GM19043 (cell line): ENCODE results near the gene TMEM175.

ENCODE experiments used
- ATAC-seq: cut with Tn5 transposase; IDR thresholded peaks from one replicate; pipeline ENCODE4 v1.9.1; 2021; ENCODE audit warnings: low read depth; ENCODE audit not compliant: unreplicated experiment

Gene TMEM175

DNA sequence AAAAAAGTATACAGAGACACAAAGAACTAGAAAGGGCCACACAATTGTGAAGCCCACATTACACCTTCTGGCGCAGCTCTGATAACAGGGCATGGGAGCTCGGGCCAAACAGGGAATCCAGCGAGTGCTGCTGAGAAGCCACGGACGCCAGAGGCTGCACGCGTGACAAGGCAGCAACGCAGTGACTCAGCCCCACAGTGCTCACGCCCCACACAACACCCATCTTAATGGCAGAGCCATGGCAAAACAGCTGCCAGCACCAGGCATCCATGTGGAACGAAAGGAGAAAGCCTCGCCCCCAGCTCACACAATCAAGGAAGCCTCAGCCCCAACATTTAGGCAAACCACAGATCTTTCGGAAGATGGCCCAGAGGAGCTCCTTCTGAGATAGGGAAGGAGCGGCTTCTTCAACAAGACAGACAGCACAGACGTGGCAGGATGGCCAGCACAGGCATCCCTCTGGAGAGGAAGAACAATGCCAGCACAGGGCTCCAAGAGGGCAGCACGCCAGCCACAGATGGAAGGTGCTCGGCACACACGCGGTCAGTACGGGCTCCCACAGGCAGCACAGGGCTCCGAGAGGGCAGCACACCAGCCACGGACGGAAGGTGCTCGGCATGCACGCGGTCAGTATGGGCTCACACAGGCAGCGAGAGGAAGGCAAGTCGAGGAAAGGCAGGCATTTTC lies 33.2 kb upstream of the TMEM175 start:
- no peak for ATAC-seq

DNA sequence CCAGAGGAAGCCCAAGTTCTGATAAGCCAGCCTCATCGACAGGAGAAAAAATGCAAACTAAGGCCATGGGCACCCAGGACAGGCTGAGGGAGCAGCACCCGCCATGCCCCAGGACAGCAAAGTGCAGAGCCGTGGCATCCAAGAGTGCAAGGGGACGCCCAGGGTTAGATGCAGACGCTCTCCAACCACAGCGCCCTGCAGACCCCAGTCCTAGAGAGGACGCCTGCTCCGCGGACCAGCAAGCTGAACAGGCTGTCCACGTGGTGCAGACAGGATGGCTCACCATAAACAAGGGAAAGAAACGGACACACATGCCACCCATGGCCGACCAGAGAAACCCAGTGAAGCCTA lies 32.7 kb upstream of the TMEM175 start:
- ATAC-seq = no peak

DNA sequence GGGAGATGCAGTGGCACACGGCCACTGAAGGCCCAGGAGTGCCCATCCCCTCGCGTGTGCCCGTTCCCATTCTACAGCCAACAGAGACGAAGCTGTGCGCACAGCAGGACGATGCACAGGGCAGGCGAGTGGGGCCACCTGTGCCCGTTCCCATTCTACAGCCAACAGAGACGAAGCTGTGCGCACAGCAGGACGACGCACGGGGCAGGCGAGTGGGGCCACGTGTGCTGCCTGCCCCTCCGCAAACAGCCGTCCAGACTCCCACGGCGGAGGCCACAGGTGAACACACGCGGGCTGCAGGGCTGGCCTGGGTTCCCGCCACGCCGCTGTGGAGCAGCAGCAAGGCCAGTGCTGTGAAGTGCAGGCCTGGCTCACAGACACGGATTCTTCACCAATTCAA lies 32.2 kb upstream of the TMEM175 start:
- no peak for ATAC-seq

DNA sequence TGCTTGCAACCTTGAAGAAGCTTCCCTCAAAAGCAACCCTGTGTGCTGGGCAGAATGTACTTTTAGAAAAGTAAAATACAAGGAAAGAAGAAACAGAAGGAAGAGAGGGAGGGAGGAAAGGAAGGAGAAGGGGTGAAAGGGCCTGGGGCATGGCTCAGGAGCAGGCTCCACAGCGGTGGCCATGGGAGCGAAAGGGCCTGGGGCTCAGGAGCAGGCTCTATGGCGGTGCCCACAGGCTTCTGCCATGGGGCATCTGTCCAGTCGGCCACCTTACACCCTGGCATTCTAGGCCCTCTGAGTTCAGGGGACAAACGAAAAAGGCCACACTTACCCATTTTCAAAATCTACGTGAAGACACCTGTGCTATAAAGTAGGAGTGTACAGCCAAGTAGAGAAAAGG lies 31.5 kb upstream of the TMEM175 start:
- no peak for ATAC-seq

DNA sequence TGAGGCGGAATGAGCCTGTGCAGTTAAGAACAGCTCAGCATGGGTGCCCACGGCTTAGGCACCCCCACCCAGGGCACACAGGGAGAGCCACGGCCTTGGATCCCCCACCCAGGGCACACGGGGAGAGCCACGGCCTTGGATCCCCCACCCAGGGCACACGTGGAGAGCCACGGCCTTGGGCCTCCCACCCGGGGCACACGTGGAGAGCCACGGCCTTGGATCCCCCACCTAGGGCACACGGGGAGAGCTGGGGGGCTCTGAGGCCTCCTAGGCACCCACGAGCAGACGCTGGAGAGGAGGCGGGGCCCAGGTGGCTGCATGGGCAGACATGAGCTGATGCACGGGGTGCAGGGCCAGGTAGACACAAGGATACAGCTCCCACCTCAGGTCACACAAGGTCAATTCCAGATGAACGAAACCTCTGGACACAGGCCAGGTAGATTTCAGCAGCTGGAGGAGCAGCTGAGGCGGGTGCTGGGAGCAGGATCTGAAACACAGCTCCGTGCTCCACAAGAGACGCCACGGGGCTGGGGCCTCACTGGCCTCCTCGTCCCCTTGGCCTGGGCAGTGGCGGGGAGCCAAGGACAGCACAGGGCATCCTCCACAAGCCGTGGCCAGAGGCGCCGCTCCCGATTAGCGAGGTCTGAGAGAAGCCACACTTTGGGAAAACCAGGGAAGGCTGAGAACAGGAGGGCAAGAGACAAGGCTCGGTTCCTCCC lies 30.9 kb upstream of the TMEM175 start:
- ATAC-seq = no peak

DNA sequence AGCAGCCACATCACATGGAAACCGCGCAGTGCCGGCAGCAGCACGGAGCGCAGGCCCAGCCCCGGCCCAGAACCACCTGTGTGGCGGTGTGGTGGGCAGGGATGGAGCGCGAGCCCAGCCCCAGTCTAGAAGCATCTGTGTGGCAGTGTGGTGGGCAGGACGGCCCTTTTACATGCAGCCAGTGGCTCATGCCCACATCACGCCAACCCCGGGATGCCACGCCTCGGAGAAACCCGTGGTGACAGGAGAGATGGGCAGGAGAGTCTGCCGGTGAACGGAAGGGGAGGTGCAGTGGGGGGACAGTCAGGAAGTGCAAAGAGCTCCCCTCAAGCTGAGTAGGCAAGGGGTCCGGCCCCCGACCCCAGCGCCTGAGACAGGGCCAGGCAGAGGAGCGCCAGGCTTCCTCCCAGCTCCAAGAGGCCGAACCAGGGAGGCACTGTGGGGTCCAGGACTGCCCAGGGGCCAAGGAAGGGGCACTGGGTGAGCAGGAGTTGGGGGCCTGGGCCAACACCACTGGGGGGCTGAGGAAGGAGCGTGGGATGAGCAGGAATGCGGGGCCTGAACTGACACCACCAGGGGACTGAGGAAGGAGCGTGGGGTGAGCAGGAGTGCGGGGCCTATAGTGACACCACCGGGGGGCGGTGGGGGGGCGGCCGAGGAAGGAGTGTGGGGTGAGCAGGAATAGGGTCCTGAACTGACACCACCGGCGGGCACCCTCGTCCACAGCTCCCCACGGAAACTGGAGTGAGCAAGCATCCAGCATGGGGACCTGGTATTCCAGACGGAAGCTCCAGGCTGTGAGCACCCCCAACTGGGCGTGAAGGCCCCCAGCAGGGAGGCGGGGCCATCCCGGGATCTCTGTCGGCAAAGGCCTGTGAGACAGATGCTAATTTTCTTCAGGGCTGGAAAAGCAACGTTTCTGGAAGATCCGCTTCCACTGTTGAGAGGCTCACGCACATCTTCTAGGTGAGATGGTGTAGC lies 28.9 kb upstream of the TMEM175 start:
- no peak for ATAC-seq

DNA sequence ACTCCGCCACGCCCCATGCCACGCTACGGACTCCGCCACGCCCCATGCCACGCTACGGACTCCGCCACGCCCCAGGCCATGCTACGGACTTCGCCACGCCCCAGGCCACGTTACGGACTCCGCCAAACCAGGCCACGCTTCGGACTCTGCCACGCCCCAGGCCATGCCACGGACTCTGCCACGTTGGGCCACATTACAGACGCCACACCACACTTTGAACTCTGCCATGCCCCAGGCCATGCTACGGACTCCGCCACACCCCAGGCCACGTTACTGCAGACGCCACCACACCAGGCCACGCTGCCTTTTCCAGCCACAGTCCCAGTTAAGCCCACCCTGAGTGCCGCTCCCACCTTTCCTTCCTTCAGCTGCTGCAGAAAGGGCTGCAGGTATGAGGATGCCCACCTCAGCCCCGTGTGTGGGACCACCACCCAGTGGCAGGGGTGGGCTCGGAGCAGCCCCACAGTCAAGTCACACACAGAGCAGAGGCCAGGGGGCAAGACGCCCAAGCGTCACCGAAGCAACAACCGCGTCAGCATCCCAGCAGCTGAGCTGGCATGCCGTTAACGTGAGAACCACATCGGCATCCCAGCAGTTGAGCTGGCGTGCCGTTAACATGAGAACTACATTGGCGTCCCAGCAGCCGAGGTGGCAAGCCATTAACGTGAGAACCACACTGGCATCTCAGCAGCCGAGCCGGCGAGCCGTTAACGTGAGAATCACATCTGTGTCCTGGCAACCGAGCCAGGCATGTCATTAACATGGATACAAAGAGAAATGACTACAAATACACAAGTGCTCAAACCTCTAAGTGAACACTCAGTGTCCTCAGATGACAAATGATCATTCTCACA lies 26.5 kb upstream of the TMEM175 start:
- no peak for ATAC-seq

DNA sequence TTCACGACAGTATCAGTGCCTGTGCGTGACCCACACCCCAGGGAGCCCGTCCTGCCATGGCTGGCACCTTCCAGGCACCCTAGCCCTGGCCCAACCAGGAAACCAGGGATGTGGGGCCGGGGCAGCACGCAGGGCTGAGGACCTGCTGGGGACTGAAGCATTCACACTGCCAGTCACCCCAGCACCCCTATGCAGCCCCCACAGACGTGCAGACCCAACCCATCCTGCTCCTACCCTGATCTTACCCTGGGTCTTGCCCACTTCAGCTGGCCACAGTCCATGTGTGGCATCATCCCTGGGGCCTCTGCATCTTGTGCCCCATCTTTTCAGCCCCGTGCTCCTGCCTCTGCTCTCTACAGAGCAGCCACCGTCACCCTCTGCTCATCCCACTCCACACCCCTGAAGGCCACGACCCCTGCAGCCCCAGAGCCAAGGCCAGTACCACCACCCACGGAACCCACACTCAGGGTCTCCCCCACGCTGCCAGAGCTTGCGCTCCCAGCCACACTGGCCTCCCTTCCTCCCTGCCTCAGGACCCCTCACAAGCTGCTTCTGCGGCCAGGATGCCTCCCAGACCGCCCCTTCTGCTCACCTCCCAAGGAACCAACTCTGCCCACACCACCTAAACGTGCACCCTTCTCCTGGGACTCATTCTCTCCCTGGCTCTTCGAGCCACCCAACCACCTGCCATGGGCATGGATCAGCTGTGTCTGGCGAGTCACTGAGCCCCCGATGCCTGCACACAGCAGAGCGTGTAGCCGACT lies 25.7 kb upstream of the TMEM175 start:
- no peak for ATAC-seq

DNA sequence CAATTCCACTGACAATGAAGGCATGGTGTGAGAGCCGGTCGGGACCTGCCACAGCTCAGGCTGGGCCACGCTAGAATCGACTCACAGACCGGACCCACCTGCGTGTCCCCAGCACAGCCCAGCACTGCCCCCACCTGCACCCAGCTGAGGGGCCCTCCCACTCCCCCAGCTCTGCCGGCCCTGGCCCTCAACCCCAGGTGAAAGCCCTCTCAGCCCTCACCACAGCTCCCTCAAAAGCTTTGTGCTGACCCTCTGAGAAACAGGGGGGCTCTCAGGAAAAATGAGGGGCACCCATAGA lies 25.2 kb upstream of the TMEM175 start:
- no peak for ATAC-seq

DNA sequence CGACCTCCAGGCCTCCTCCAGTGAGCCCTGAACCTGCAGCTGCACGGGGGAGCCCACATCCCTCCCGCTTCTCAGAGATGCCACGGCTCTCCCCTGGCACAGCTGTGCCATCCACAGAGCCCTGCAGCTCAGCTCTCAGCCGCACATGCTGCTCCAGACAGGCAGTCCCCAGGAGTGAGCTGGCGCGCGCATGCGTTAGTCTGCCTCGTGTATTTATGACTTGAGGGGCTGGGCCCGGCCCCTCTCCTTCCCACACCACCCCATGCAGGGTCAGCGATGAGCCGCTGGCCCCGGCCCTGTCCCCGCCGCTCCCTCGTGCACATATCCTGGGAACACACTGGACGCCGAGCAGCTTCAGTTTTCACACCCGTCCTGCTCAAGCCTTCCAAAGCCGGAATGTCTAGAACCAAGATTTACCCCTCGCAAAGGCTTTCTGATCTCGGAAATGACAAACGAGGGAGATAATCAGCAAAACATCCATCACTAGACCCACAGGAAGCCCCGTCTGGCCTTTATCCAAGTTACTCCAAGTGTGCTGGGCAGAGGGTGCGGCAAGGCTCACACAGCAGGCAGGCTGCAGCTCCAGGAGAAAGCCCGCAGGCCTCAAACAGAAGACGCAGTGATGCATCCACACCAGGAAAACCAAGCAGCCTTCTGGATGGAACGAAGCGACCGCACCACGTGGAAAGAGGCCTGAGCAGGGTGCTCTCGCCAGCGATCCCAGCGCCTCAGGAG lies 24.4 kb upstream of the TMEM175 start:
- no peak for ATAC-seq

DNA sequence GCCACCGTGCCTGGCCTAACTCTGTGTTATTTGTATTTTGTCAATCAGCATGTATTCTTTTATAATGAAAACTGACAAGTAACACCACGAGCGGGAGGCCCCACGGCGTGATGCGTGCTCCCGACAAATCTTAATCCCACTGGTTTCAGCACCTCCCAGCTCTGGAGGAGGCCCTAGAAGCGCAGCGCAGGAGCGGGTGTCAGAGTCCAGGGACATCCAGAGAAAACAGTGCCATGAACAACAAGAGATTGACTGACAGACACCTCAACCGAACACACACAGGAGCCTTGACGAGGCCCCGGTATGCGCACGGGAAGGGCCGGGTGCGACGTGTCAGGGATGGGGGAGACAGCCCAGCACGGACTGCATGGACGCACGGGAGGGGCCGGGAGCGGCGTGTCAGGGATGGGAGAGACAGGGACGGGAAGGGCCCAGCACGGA lies 23.1 kb upstream of the TMEM175 start:
- ATAC-seq = no peak

DNA sequence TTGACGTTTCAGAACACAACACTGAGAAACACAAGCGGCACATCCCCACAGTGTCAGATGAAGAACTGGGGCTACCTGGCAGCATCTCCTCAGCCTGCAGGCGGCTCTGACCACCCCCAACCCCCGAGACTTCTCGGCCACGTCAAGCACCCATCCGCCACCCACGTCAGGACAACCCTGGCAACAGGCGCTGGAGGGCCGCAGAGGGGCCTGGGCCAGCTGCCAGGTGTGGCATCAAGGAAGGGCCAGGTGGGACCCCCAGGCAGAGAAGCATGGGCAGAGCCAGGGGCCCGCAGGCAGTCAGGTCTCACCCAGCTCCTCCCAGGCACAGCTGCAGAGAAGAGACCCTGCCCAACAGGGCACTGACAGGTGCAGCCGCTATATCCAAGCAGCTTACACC lies 22.4 kb upstream of the TMEM175 start:
- ATAC-seq = no peak

DNA sequence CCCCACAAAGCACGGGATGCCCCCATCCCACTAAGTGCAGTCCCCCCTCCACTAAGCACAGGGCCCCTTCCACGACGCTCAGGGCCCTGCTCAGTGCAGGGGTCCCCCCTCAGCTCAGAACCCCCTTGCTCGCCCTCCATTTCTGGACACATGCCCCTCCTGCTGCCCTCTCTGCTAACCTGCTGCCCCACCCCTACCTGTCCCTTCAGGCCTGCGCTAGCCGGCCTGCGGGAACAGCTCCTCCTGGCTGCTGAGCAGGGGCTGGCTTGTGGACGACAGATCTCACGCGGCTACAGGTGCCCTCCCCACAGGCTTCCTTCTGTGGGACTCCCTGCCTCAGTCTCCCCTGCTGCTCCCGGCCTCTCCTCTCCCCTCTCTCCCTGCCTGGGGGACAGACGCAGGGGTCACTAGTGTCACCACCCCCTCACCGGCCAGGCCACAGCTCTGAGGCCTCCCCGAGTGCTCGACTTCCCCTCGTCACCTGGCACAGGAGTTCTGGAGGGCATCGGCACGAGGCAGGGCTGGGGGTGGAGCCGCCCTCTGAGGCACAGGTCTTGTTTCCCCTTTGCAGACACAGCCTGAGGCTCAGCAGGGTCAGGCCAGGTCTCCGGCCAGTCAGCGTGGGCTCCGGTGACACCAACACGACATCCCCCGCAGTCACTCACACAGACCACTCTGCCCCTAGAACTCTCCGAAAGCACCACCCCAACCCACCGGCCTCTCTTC lies 21.7 kb upstream of the TMEM175 start:
- ATAC-seq = no peak

DNA sequence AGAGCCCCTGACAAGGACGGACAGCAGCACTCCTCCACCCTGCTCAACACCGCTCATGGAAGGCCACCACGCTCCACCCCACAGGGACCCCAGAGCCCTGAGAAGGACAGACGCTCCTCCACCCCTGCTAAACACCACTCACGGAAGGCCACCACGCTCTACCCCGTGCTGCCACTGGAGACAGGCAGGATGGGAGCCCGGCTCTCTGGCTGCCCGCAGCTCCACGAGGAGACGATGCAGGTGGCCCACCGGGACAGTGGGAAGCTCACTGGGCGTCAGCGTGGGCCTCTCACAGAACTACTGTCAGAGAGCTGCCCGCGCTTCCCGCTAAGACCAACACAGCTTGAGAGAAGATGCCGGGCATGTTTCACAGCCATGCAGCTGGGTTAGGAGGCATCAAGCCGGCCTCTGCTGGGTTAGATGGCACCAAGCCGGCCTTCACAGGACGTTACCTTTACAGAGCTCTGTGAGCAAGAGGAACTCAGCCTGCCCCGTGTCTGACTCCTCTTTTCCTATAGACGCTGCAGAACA lies 21.0 kb upstream of the TMEM175 start:
- no peak for ATAC-seq

DNA sequence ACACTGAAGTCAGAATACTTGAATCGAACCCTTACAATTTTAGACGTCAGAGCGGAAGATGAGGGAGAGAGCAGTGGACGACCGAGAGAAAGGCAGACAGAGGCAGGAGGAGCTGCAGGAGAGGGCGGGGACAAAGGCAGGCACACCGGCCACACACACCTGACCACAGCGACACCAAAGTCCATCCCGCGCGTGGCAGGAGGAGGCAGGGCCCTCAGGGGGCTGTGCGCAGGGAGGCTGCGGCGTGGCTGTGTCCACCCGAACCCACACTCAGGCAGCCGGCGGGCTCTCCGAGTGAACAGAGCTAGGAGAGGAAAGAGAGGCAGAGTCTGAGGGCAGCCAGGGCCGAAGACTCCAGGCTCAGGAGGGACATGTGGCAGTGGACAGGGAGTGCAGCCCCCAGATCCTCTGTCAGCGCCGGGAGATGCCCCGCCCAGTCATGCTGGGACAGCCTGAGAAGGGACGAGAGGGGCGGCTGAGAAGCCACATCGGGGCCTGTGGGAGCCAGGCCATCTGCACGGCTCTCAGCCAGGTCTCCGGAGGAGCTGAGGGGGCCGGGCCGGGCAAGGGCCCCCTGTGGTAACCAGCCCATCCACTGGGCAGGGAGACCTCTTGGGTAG lies 20.3 kb upstream of the TMEM175 start:
- ATAC-seq = no peak

DNA sequence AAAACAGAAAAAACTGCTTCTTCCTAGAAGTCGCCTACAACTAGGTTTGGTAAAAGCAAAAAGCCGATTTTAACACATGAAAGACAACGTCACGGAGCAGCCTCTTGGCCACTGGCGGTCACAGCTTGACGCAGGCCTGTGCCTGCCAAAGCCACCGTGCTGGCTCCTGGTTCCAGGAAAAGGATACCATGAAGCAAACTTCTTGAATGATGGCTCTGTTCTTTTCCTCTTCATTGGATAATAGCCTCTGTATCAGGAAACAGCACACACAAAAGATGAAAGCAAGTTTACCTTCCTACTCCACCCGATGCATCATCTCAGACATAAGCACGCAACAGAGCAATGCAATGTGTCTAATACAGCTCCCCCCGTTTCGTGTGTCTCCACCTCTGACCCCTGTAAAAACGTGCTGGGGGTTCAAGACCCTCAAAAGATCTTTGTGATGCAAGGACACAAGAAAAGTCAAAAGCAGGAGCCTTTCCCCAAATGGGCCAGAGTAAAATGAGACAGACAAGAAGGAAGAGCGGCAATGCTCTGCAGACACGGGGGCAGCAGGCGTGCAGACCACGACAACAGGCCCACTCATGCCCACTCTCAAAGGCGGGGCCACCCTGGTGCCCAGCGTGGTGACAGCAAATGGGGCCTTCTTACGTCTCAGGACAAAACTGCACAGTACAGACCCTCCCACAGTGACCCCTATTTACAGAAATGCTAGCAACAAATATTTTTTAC lies 19.5 kb upstream of the TMEM175 start:
- no peak for ATAC-seq

DNA sequence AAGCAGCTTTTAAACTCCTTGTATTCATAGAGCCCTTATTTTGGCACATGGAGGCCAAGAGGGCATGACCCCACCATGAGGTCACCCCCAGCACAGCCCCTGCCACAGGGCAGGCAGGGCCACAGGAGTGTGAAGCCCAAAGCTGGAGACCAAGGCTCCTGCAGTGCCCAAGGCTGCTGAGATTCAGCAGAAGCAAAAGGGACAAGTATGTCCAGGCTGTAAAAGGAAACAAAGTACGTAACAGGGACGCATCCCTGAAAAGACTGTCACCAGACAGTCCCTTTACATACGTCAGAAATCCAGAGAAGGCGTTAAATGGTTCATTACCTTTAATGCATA lies 19.0 kb upstream of the TMEM175 start:
- no peak for ATAC-seq
